Measurements from ENCODE around the gene FAM222A.

GRCh38 chr12:109704371-109705098, 9.1 kb upstream of the FAM222A start:
- TF ChIP-seq, protein P1, sequence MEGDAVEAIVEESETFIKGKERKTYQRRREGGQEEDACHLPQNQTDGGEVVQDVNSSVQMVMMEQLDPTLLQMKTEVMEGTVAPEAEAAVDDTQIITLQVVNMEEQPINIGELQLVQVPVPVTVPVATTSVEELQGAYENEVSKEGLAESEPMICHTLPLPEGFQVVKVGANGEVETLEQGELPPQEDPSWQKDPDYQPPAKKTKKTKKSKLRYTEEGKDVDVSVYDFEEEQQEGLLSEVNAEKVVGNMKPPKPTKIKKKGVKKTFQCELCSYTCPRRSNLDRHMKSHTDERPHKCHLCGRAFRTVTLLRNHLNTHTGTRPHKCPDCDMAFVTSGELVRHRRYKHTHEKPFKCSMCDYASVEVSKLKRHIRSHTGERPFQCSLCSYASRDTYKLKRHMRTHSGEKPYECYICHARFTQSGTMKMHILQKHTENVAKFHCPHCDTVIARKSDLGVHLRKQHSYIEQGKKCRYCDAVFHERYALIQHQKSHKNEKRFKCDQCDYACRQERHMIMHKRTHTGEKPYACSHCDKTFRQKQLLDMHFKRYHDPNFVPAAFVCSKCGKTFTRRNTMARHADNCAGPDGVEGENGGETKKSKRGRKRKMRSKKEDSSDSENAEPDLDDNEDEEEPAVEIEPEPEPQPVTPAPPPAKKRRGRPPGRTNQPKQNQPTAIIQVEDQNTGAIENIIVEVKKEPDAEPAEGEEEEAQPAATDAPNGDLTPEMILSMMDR (IDR thresholded peaks at IDR 0.05), result no peak
- TF ChIP-seq, protein P2, sequence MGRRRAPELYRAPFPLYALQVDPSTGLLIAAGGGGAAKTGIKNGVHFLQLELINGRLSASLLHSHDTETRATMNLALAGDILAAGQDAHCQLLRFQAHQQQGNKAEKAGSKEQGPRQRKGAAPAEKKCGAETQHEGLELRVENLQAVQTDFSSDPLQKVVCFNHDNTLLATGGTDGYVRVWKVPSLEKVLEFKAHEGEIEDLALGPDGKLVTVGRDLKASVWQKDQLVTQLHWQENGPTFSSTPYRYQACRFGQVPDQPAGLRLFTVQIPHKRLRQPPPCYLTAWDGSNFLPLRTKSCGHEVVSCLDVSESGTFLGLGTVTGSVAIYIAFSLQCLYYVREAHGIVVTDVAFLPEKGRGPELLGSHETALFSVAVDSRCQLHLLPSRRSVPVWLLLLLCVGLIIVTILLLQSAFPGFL (CRISPR knock-in tag; IDR thresholded peaks at IDR 0.05; ENCODE audit: borderline replicate concordance), result no peak

Data from WTC11 (cell line).